ENCODE measurements around the gene MLF1. TPM values are rescaled to one million over a fixed set of nuclear protein-coding genes. Genes with fewer than 3 reads are reported as not detected.

MLF1 gene
- total and polyA plus RNA-seq, 2 of the 4 experiments (the other 2 are of a cell fraction) = 4.7 to 5.2 TPM

DNA sequence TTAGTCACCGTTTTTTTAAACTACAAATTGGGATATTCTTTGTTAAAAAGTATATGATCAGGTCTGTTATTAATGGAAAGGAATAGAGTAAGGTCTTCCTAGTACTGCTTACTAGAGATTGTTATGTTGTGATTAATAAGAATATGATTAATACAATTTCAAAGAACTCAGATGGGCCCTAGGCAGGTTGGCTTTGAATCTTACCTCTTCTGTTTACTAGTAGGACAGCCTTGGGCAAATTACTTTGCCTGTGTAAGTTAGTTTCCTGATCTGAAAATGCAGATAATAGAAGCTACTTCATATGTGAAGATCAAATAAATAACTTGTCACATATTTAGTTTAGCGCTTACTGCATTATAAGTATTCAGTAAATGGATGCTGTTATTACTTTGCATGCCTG, 80.2 kb downstream of the MLF1 start:
- intact Hi-C loops (cut with micrococcal nuclease) (no loop called here), dilution Hi-C loops (cut with HindIII; ENCODE audit: low sequenced_read_pairs, unreplicated experiment) (no loop called here), in situ Hi-C loops (cut with MboI; ENCODE audit: low sequenced_read_pairs) (no loop called here)
- Histone ChIP-seq H3K4ac (ENCODE audit: low read depth, low read length) (no peak overlapping the region), H3K18ac (ENCODE audit: low read depth, low read length) (no peak overlapping the region), H3K14ac (replicated peaks; ENCODE audit: low read depth, low read length) (no peak overlapping the region), H3K79me1 (ENCODE audit: low read depth in 1 of 2, low read length in 2 of 2) (peaks cover 4 to 8% of the 10 kb centered on the region in 2 experiments; a peak in 3 of 4 replicates), H3K9ac (ENCODE audit: low read depth, low read length) (no peak overlapping the region), H4K91ac (ENCODE audit: insufficient read depth, low read depth, low read length) (no peak overlapping the region), H4K20me1 (ENCODE audit: insufficient read depth, low read length) (no peaks in the 10 kb centered on the region), H2BK20ac (ENCODE audit: low read depth, low read length) (no peak overlapping the region), H3K9me1 (ENCODE audit: insufficient read depth, low read length) (no peaks in the 10 kb centered on the region), H4K8ac (ENCODE audit: low read depth in 2 of 2, low read length in 2 of 2) (no peak overlapping the region), H3K27me3 (ENCODE audit: control insufficient read depth, insufficient read depth, low read length) (no peaks in the 10 kb centered on the region), H3K4me3 (ENCODE audit: insufficient read depth, low read depth, low read length) (no peak overlapping the region), H3K4me2 (ENCODE audit: low read depth, low read length) (no peak overlapping the region), H4K5ac (ENCODE audit: low read depth, low read length) (no peak overlapping the region), H3K4me1 (ENCODE audit: control insufficient read depth, insufficient read depth, low read length) (no peaks in the 10 kb centered on the region), H2BK15ac (ENCODE audit: low read depth, low read length) (no peak overlapping the region), H3K36me3 (ENCODE audit: control insufficient read depth, insufficient read depth, low read length) (peaks cover 22% of the 10 kb centered on the region), H2AK9ac (replicated peaks; ENCODE audit: low read depth, low read length, poor library complexity) (no peak overlapping the region), H3K23ac (ENCODE audit: low read depth, low read length) (no peak overlapping the region), H2AFZ (replicated peaks; ENCODE audit: low read length, poor library complexity) (no peak overlapping the region), H2BK5ac (ENCODE audit: low read depth, low read length, poor library complexity, severe bottlenecking) (no peak overlapping the region), H3K9me3 (ENCODE audit: control insufficient read depth, insufficient read depth, low read length) (no peaks in the 10 kb centered on the region), H2AK5ac (ENCODE audit: low read depth, low read length) (no peak overlapping the region), H3K56ac (ENCODE audit: extremely low read depth, insufficient read depth, low read length) (no peak overlapping the region), H2BK120ac (ENCODE audit: low read depth, low read length) (no peak overlapping the region), H3K27ac (ENCODE audit: insufficient read depth, low read length) (no peak overlapping the region)
- ChIA-PET CTCF (interaction anchor here (0.5 kb wide), 1 partner anchor 1121 kb away, joined by 3 read pairs; no protein-coding TSS in a partner anchor), POLR2A (ENCODE audit: unreplicated experiment) (no interaction called here)
- DNase-seq (no peak), ATAC-seq (ENCODE audit: low read depth) (no peak)
- BruUV-seq (replicated peaks) = no TSS peak
- TF ChIP-seq, protein P1, sequence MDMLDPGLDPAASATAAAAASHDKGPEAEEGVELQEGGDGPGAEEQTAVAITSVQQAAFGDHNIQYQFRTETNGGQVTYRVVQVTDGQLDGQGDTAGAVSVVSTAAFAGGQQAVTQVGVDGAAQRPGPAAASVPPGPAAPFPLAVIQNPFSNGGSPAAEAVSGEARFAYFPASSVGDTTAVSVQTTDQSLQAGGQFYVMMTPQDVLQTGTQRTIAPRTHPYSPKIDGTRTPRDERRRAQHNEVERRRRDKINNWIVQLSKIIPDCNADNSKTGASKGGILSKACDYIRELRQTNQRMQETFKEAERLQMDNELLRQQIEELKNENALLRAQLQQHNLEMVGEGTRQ (IDR thresholded peaks at IDR 0.05; ENCODE audit: low read depth, low read length) = no peak
- TF ChIP-seq, protein P2, sequence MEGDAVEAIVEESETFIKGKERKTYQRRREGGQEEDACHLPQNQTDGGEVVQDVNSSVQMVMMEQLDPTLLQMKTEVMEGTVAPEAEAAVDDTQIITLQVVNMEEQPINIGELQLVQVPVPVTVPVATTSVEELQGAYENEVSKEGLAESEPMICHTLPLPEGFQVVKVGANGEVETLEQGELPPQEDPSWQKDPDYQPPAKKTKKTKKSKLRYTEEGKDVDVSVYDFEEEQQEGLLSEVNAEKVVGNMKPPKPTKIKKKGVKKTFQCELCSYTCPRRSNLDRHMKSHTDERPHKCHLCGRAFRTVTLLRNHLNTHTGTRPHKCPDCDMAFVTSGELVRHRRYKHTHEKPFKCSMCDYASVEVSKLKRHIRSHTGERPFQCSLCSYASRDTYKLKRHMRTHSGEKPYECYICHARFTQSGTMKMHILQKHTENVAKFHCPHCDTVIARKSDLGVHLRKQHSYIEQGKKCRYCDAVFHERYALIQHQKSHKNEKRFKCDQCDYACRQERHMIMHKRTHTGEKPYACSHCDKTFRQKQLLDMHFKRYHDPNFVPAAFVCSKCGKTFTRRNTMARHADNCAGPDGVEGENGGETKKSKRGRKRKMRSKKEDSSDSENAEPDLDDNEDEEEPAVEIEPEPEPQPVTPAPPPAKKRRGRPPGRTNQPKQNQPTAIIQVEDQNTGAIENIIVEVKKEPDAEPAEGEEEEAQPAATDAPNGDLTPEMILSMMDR (conservative IDR thresholded peaks at IDR 0.05; ENCODE audit: low read depth, low read length) = no peak
- TF ChIP-seq MXI1 (IDR thresholded peaks at IDR 0.05; ENCODE audit: borderline replicate concordance, low read depth, low read length) = no peak
- TF ChIP-seq MAZ (IDR thresholded peaks at IDR 0.05; ENCODE audit: borderline replicate concordance, low read depth, low read length) = no peak
- no peak for TF ChIP-seq RCOR1 (IDR thresholded peaks at IDR 0.05; ENCODE audit: insufficient replicate concordance, low read length)
- no peak for TF ChIP-seq FOS (IDR thresholded peaks at IDR 0.05; ENCODE audit: low read depth, low read length)
- no peak for TF ChIP-seq POLR2A (IDR thresholded peaks at IDR 0.05; ENCODE audit: low read depth, low read length)
- no peak for TF ChIP-seq RFX5 (IDR thresholded peaks at IDR 0.05; ENCODE audit: low read depth, low read length)
- TF ChIP-seq CHD1 (IDR thresholded peaks at IDR 0.05; ENCODE audit: low read depth, low read length) = no peak
- TF ChIP-seq BHLHE40 (IDR thresholded peaks at IDR 0.05; ENCODE audit: low read depth, low read length) = no peak
- TF ChIP-seq CEBPB (IDR thresholded peaks at IDR 0.05; ENCODE audit: low read depth, low read length) = no peak
- TF ChIP-seq ELK1 (IDR thresholded peaks at IDR 0.05; ENCODE audit: borderline replicate concordance, low read depth, low read length) = no peak
- no peak for TF ChIP-seq NFE2L2 (IDR thresholded peaks at IDR 0.05; ENCODE audit: low read depth, low read length)
- no peak for TF ChIP-seq RAD21 (IDR thresholded peaks at IDR 0.05; ENCODE audit: low read length)
- no peak for TF ChIP-seq SMC3 (IDR thresholded peaks at IDR 0.05; ENCODE audit: low read depth, low read length)
- TF ChIP-seq MAFK (IDR thresholded peaks at IDR 0.05; ENCODE audit: low read depth, low read length) = no peak
- WGBS, 2 experiments (ENCODE audit: extremely low coverage in 2 of 2, insufficient read length in 1 of 2) = no CpG with 5 or more reads among the region's 2 CpGs
